ENCODE data around the gene ANGPTL2. TPM values are rescaled to one million over a fixed set of nuclear protein-coding genes. Genes with fewer than 3 reads are reported as not detected.
A peak's percentile ranks its signal among the peaks of the same experiment; 100 is the strongest.

Gene ANGPTL2
- total RNA-seq, 1 donor from 2014 or later = 17.5 TPM

- no peak for FAIRE-seq
- H3K27ac ChIP-seq (ENCODE audit: low read depth, low read length) = peak overlapping the region; percentile 90
- H3K79me2 ChIP-seq (ENCODE audit: insufficient read depth, low read length) = no peaks in the 10 kb centered on the region
- Mint-ChIP-seq H3K36me3 (ENCODE audit: low read depth, unreplicated experiment) (no peaks in the 10 kb centered on the region), H3K27ac (ENCODE audit: unreplicated experiment) (peak overlapping the region; percentile 59), H3K4me1 (ENCODE audit: low read depth, unreplicated experiment) (peaks cover 48% of the 10 kb centered on the region), H3K27me3 (ENCODE audit: low read depth, unreplicated experiment) (no peaks in the 10 kb centered on the region), H3K9me3 (ENCODE audit: unreplicated experiment) (peaks cover 2% of the 10 kb centered on the region), H3K4me3 (ENCODE audit: unreplicated experiment) (no peak overlapping the region)
- peak overlapping the region; percentile 76 for H3K9ac ChIP-seq (ENCODE audit: low read length)
- H3K4me1 ChIP-seq (ENCODE audit: insufficient read depth, low read length) = peaks cover 41% of the 10 kb centered on the region
- no peaks in the 10 kb centered on the region for H3K36me3 ChIP-seq (ENCODE audit: insufficient read depth, low read length)
- no peaks in the 10 kb centered on the region for H3K27me3 ChIP-seq (ENCODE audit: insufficient read depth, low read length)
- H3K4me2 ChIP-seq (ENCODE audit: low read length) = peak overlapping the region; percentile 64
- peak; percentile 97 for DNase-seq (ENCODE audit: low read depth)
- H4K20me1 ChIP-seq (ENCODE audit: insufficient read depth, low read length) = no peaks in the 10 kb centered on the region
- peak overlapping the region; percentile 52 for H2AFZ ChIP-seq (ENCODE audit: low read depth, low read length)
- TF ChIP-seq CTCF (IDR thresholded peaks at IDR 0.05; ENCODE audit: insufficient read depth, low read depth, low read length) (no peak), EZH2 (IDR thresholded peaks at IDR 0.05; ENCODE audit: insufficient read depth, low read length) (no peak)
- no peaks in the 10 kb centered on the region for H3K9me3 ChIP-seq (ENCODE audit: insufficient read depth, low read depth, low read length)
- no peak overlapping the region for H3K4me3 ChIP-seq (ENCODE audit: insufficient read depth, low read depth, low read length)
These were observed 8.5 kb upstream of the ANGPTL2 start for GRCh38 chr9:127130661-127131538.

- no peak overlapping the region for H3K4me2 ChIP-seq (ENCODE audit: low read length)
- FAIRE-seq (no peak), DNase-seq (ENCODE audit: low read depth) (no peak)
- no peak overlapping the region for H3K27ac ChIP-seq (ENCODE audit: low read depth, low read length)
- H3K9me3 Mint-ChIP-seq (ENCODE audit: unreplicated experiment) = peaks cover 2% of the 10 kb centered on the region
- H3K36me3 Mint-ChIP-seq (ENCODE audit: low read depth, unreplicated experiment) = no peaks in the 10 kb centered on the region
- H4K20me1 ChIP-seq (ENCODE audit: insufficient read depth, low read length) = no peaks in the 10 kb centered on the region
- no peaks in the 10 kb centered on the region for H3K27me3 ChIP-seq (ENCODE audit: insufficient read depth, low read length)
- H3K4me3 ChIP-seq (ENCODE audit: insufficient read depth, low read depth, low read length) = no peak overlapping the region
- H3K36me3 ChIP-seq (ENCODE audit: insufficient read depth, low read length) = no peaks in the 10 kb centered on the region
- no peak overlapping the region for H2AFZ ChIP-seq (ENCODE audit: low read depth, low read length)
- peaks cover 46% of the 10 kb centered on the region for H3K4me1 Mint-ChIP-seq (ENCODE audit: low read depth, unreplicated experiment)
- no peak overlapping the region for H3K9ac ChIP-seq (ENCODE audit: low read length)
- H3K4me1 ChIP-seq (ENCODE audit: insufficient read depth, low read length) = peaks cover 41% of the 10 kb centered on the region
- H3K27ac Mint-ChIP-seq (ENCODE audit: unreplicated experiment) = no peak overlapping the region
- H3K4me3 Mint-ChIP-seq (ENCODE audit: unreplicated experiment) = no peak overlapping the region
- TF ChIP-seq CTCF (IDR thresholded peaks at IDR 0.05; ENCODE audit: insufficient read depth, low read depth, low read length) (no peak), EZH2 (IDR thresholded peaks at IDR 0.05; ENCODE audit: insufficient read depth, low read length) (no peak)
- peaks cover 4% of the 10 kb centered on the region for H3K27me3 Mint-ChIP-seq (ENCODE audit: low read depth, unreplicated experiment)
- no peaks in the 10 kb centered on the region for H3K79me2 ChIP-seq (ENCODE audit: insufficient read depth, low read length)
- no peaks in the 10 kb centered on the region for H3K9me3 ChIP-seq (ENCODE audit: insufficient read depth, low read depth, low read length)
These were observed 7.8 kb upstream of the ANGPTL2 start for GRCh38 chr9:127130235-127130634.

GRCh38 chr9:127129718-127130085, 7.3 kb upstream of the ANGPTL2 start:
- Histone ChIP-seq H3K27me3 (ENCODE audit: insufficient read depth, low read length) (no peaks in the 10 kb centered on the region), H3K9me3 (ENCODE audit: insufficient read depth, low read depth, low read length) (no peaks in the 10 kb centered on the region), H3K9ac (ENCODE audit: low read length) (no peak overlapping the region), H3K4me2 (ENCODE audit: low read length) (no peak overlapping the region), H3K4me1 (ENCODE audit: insufficient read depth, low read length) (peaks cover 41% of the 10 kb centered on the region), H3K36me3 (ENCODE audit: insufficient read depth, low read length) (no peaks in the 10 kb centered on the region), H3K27ac (ENCODE audit: low read depth, low read length) (no peak overlapping the region), H3K79me2 (ENCODE audit: insufficient read depth, low read length) (no peaks in the 10 kb centered on the region), H4K20me1 (ENCODE audit: insufficient read depth, low read length) (no peaks in the 10 kb centered on the region), H2AFZ (ENCODE audit: low read depth, low read length) (no peak overlapping the region), H3K4me3 (ENCODE audit: insufficient read depth, low read depth, low read length) (no peak overlapping the region)
- Mint-ChIP-seq H3K27ac (ENCODE audit: unreplicated experiment) (no peak overlapping the region), H3K4me3 (ENCODE audit: unreplicated experiment) (no peak overlapping the region), H3K36me3 (ENCODE audit: low read depth, unreplicated experiment) (no peaks in the 10 kb centered on the region), H3K9me3 (ENCODE audit: unreplicated experiment) (peaks cover 2% of the 10 kb centered on the region), H3K4me1 (ENCODE audit: low read depth, unreplicated experiment) (peaks cover 42% of the 10 kb centered on the region), H3K27me3 (ENCODE audit: low read depth, unreplicated experiment) (peaks cover 6% of the 10 kb centered on the region)
- TF ChIP-seq EZH2 (IDR thresholded peaks at IDR 0.05; ENCODE audit: insufficient read depth, low read length) (no peak), CTCF (IDR thresholded peaks at IDR 0.05; ENCODE audit: insufficient read depth, low read depth, low read length) (no peak)
- DNase-seq (ENCODE audit: low read depth) (no peak), FAIRE-seq (no peak)

Measured in astrocyte (in vitro differentiated cells and primary cell).